Myocyte (in vitro differentiated cells): ENCODE results near the gene OR7A10. TPM values are rescaled to one million over a fixed set of nuclear protein-coding genes. Genes with fewer than 3 reads are reported as not detected.

ENCODE experiments used
- DNase-seq: peaks from one replicate; pipeline ENCODE4 v3.0.0-alpha.2; 2012; ENCODE audit warnings: low read depth
- polyA plus RNA-seq: library from polyadenylated mRNA; unstranded; fragments of >200 nt; gene quantifications from one replicate; pipeline ENCODE4 v1.2.1, GENCODE V29; 2012; ENCODE audit warnings: missing spikeins
- total RNA-seq: library from RNA; depleted of rRNA; stranded (reverse); fragments of >200 nt; gene quantifications from 2 replicates; pipeline ENCODE4 v1.2.3, GENCODE V29; 2014

Gene OR7A10
- not detected in 2 replicates for total RNA-seq
- polyA plus RNA-seq, result not detected

DNA sequence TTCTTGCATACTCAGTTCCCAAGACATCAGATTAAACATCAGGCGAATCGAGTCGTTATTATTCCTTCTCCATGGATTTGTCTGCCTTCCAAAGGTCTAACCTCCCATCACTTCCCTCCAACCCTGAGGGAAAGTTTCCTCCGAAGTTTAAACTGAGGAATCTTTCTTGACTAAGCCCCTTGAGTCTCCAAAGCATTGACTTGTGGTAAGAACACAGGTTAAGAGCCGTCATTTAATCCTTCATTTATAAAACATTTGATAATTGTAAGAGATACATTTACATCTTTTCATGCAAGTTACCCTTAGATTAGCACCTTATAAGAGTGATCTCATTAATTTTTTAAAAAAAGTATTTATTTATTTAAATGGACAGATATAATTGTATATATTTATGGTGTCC is at the start of gene OR7A10:
OR7A10 (minus strand) TSS at position 101 of the 400 bp plus-strand sequence. CDS start 7,045 bp downstream, outside the sequence.
- DNase-seq, result no peak

DNA sequence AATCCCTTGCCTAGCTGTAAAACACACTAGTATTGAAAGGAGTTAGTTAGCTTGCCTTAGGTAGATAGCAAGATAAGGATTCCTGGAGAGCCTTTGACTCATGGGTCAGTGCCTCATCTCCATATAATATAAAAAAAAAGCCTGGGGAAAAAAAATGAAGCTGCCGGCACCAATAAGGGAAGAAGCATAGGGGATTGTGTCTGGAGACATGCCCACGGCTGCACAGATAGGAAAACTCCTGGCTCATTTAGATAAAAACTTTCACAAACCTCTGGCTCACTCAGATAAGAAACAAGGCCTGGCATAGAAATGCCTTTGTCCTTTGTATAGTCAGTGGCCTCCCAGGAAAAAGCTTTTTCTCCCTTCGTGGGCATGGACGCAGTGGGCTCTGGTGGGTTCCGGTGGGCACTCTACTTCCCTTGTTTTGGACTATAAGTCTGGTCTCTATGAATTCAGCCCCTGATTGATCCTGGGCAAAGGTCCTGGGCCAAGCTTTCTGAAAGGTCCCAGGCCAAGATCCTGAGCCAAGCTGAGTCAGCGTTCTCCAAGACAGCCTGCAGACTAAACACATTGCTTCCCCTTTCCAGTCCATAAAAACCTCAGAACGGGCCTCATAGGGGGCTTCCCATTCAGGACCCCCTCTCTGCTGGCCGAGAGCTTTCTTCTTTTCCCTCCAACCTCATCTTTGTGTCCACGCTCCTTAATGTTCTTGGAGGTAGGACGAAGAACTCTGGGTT is 42.1 kb upstream of the OR7A10 start:
- no peak for DNase-seq

DNA sequence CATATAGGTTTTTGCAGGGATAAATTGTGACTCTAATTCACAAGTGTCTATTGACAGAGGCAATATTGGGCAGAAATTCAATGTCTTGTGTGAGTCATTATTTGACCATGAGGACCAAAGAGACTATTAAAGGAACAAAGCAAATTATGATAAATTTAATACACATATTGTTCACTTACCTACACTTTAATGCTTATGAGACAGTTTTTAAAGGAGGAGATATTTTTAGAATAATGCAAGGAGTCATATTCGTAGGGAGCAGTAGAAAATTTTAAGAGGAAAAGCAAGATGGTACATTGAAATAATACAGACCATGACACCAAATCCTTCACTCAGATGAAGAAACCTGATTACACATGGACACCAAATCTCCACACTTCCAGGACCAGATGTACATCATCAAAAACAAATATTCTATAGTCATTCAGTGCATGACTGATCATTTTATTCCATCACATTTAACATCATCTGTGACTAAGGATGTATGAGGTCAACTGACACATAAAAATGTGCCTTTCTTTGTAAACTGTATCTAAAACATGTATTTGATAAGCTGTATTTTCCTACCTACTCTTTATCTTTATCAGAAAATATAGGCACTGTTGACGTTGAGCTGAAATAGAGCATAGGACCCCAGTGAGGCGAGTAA is 41.4 kb upstream of the OR7A10 start:
- no peak for DNase-seq

DNA sequence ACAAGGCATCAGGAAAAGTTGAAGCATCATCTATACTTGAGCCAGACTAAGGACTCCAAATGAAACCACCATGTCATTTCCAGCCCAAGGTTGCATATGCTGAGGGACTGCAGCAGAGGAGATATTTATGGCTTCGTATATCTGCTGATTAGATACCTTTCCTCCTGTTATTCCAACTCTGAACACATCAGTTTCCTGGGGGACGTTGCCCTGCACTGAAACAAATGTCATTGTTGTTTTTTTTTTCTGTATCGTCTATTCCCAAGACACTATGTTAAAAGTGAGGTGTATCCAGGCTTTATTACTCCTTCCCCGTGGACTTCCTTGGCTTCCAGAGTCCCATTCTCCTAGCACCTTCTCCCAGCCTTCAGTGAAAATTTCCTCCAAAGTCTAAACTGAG is 37.3 kb upstream of the OR7A10 start, which contains the start of gene OR7A17:
OR7A17 (minus strand) TSS at position 101 of the 400 bp plus-strand sequence. CDS start 4,777 bp downstream, outside the sequence.
- DNase-seq, result no peak

DNA sequence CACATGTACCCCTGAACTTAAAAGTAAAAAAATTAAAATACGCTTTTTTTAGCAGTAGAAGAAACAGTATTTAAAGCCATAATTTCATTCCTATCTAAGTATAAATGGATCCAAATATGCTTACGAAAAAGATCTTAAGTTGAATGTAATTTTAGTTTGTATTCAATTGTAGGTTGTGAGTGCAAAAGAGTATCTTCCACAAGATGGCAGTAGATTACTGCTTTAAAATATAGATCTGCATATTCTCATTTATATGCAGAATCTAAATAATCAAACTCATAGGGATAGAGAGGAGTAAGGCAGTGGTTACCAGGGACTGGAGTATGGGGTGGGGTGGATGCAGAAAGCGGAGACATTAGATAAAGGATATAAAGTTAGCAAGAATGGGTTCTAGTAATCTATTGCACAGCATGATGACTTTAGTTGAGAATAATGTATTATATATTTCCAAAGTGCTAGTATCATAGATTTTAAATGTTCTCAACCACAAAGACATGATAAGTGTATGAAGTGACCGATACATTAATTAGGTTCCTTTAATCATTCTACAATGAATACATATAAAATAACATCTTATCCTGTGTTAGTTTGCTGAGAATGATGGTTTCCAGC is 23.0 kb upstream of the OR7A10 start:
- DNase-seq, result peak; percentile 8

DNA sequence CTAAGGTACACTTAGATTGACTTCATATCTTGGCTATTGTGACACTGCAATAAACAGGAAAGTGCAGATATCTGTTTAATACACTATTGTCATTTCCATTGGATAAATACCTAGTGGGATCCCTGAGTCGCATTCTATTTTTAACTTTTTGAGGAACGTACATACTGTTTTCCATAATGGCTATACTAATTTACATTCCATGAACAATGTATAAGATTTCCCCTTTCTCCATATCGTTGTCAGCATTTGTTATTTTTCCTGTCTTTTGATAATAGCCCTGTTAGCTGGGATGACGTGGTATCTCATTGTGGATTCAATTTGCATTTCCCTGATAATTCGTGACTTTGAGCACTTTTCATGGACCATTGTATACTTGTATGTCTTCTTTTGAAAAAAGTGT is 19.8 kb upstream of the OR7A10 start:
- no peak for DNase-seq

DNA sequence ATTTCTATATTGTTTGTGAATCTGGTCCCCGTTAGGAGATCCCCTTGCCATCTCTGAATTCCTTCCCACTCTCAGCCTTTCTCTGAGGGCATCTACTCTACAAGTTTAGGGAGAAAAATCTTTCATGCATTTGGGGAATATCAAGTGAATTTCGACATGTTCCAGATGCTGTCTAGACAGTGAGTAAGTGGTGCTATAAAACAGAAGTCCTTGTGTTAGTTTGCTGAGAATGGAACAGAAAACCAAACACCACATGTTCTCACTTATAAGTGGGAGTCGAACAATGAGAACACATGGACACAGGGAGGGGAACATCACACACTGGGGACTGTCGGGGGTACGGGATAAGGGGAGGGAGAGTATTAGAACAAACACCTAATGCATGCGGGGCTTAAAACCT is 5.1 kb downstream of the OR7A10 start:
- DNase-seq, result no peak

DNA sequence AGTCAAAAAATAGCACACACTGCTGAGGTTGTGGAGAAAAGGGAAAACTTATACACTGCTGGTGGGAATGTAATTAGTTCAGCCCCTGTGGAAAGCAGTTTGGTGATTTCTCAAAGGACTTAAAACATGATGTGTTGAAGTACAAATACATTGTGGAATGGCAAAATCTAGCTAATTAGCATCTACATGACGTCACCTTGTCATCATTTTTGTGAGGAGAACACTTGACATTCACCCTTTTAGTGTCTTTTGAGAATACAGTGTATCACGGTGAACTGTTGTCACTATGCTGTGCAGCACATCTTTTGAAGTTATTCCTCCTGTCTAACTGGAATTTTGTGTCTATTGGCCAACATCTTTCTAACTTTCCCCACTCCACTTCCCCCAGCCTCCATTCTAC is 5.6 kb downstream of the OR7A10 start:
- no peak for DNase-seq

DNA sequence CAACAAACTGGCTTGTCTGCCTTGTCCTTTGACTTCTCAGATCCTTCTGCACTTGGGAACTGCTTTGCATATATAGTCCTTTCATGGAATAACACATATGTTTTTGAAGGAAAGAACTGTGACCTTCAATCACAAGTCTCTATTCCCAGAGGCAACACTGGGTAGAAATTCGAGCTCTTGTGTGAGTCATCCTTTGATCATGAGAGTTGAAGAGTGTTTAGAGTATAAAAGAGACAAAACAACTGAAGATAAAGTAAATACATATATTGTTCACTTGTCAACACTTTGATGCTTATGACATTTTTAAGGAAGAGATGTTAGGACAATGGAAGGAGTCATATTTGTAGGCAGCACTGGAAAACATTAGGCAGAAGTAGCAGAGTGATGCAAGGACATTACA is 8.5 kb downstream of the OR7A10 start:
- peak; percentile 20 for DNase-seq

DNA sequence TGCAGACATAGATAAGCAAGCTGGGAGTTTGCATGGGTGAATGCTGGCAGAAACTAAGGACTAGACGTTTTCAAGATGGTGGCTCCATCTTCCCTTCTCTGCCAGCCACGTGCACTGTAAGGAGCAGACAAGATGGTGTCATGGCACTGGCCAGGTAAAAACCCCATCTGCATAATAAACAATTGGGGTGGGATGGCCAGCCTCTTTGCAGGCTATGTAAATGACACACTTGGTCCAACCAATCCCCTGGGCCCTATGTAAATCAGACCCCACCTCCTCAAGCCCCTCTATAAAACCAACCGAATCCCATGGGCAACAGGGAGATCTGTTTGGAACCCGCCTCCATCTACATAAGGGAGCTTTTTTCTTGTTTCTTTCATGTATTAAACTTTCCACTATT is 11.3 kb downstream of the OR7A10 start:
- DNase-seq, result no peak

DNA sequence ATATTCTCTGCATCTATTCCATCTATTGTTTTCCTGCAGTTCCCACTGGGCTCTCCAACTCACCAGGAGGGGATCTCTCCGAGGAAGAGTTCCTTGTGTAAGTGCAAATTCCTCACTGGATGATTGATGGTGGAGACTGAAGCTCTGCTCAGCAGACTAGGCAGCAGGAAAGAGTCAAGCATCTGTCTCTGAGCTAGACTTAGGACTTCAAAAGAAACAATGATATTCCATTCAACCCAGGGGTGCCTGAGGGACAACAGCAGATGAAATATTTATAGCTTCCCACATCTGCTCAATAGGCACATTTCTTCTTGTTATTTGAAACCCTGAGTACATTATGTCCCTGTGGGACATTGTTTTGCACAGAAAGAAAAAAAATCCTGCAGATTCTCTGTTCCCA is 13.7 kb downstream of the OR7A10 start, which contains the start of the genes OR7A5 and OR7C1:
OR7A5 (minus strand) TSS at position 175 of the 400 bp plus-strand sequence. CDS start 6,944 bp downstream, outside the sequence.
OR7C1 (minus strand) TSS at position 175 of the 400 bp plus-strand sequence. CDS start 35,049 bp downstream, outside the sequence.
- peak; percentile 48 for DNase-seq

DNA sequence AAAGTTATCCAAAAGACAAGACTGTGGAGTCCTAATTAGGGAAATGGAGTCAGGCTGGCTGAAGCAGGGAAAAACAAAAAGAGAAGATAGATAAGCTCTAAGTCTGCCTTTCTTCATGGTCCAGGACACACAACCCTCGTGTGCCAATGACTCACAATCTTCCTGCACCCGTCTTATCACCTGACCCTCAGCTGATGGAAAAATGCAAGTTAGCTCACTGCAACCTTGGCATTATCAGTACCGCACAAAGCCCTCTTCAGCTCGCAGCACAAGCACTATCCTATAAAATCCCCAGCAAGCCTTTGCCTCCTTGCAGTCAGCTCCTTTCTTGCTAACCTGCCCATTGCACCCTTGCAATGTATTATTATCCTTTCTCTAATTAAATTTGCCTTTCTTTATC is 18.0 kb downstream of the OR7A10 start:
- no peak for DNase-seq

DNA sequence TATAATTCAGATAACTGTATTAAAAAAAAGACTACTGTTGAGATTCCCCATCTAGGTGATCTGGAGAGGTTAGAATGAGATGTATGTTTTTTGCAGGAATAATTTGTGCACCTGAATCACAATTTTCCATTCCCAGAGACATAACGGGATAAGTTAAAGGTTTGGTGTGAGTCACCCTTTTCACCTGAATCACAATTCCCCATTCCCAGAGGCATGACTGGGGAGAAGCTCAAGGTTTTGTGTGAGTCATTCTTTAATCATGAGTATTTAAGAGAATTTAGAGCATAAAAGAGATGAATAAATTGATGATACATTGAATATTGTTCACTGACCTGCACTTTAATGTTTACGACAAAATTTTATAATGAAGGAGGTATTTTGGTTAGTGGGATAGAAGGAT is 22.7 kb downstream of the OR7A10 start:
- DNase-seq, result no peak

DNA sequence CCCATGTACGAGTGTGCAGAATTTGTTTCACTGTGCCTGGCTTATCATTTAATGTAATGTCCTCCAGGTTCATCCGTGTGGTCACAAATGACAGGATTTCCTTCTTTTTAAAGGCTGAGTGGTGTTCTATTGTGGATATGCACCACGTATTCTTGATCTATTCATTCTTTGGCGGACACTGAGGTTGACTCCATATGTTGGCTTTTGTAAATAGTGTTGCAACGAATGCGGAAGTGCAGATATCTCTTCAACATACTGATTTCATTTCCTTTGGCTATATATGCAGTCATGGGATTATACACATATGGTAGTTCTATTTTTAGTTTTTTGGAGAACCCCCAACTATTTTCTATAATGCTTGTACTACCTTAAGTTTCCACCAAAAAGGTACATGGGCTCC is 26.8 kb downstream of the OR7A10 start:
- no peak for DNase-seq

DNA sequence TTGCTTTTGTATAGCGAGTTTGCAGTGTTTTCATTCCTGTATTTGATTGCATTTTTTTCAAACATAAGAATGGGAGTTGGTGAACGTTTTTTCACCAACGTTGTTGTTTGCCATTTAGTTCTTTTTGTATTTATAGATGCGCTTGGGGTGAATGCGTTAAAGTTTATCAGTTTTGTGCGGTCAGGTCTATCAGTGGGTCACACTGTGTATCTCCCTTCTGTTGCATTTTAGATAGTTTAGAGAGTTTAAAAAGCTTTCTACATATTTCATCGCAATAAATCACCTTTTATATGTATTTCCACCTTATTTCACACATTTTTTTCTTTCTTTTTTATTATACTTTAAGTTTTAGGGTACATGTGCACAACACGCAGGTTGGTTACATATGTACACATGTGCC is 30.1 kb downstream of the OR7A10 start:
- DNase-seq, result no peak

DNA sequence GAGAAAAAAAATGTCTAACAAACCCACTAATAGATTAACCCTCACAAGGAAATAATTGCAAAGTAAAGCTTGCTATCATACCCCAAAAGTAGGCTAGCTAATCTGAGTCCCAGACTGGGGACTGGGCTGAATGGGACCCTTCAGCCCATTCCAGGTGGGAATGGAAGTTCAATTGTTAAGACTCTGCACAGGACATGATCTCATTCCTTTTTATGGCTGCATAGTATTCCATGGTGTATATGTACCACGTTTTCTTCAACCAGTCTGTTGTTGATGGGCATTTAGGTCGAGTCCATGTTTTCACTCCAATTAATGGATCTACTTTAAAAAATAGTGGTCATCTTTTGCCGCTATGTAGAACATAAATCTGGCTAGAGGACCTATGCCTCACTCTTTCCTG is 31.7 kb downstream of the OR7A10 start:
- DNase-seq, result no peak

DNA sequence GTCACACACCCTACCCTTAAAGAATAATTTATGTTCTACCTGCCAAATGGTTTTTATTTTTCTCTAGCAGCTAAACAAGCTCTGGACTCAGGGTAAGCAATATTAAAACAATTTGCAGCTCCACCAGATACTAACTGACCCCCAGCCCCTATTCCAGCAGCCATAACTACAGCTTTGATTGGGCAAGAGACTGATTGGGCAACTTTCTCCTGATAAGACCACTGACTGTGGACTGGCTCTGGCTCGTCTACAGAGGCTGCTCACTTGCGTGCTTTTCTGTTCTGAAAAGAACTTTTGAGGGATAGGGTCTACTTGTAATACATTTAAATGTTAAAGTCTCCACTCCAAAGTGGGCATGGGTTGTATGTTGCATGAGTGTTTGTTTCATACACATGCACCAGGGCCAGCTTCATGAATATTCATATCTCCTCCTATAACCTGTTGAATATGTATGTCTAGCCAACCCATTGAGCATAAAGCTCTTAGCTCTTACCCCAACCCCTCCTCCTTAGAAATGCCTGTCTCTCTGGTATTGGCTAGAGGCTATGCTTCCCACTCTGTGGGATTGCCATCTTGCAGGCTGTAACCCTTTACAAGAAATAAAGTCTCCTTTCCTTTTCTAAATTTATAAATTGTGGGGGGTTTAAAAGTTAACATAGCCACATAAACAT is 33.6 kb downstream of the OR7A10 start:
- no peak for DNase-seq

DNA sequence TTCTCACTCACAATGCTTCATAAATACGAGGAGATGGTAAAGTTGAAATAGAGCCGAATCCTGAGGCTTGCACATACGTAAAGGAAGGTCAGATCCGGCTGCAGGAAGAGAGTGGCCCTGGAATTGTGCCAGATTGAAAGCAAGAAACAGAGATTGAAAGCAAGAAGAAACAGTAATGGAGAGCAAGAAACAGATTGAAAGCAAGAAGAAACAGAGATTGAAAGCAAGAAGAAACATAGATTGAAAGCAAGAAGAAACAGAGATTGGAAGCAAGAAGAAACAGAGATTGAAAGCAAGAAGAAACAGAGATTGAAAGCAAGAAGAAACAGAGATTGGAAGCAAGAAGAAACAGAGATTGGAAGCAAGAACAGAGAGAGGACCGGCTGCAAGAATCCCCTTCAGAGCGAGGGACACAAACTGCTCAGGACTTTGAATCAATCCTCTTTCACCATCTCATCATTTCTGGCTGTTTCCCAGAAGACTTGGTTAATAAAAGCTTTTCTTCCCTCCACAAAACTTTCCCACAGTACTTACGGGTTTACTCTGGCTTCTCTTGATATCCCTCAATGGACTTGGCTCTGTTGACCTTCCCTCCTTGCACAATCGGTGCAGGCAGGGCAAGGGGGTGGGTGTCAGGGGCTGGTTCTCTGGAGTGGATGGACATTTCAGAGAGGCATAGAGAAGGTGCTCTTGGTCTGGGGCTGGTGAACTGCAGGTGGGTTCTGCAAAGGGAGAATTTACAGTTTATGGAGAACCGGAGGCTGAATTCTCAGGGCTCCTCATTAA is 39.3 kb downstream of the OR7A10 start:
- DNase-seq, result no peak

DNA sequence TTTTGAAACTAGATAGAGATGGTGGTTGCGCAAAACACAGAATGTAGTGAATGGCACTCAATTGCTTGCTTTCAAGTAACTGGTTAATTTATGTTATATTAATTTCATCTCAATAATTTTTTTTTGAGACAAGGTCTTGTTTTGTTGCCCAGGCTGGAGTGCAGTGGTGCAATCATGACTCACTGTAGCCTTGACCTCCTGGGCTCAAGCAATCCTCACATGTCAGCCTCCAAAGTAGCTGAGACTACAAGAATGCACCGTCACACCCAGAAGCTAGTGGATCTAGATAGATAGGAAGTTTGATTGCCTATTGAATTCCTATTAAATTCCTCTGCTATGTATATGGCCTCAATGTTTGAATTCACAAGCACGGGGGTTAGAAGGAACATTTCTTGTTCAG is 44.0 kb downstream of the OR7A10 start:
- DNase-seq, result no peak

DNA sequence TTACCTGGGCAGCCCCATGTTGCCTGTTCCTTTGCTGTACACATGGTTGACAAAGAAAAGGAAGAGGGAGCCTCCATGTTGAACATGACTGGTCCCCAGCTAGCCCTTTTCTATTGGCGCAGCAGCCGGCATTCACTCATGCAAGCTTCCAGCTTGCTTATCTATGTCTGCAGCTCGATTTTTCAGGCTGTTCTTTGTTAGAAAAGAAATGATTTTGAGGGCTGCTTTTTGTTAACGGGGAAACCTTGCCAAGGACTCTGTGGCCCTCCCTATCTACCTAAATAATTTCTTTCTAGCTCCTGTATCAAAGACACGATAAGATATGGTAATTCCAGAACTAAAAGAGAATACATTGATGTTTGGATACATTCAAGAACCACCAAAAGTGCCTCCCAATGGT is 50.0 kb downstream of the OR7A10 start:
- no peak for DNase-seq

DNA sequence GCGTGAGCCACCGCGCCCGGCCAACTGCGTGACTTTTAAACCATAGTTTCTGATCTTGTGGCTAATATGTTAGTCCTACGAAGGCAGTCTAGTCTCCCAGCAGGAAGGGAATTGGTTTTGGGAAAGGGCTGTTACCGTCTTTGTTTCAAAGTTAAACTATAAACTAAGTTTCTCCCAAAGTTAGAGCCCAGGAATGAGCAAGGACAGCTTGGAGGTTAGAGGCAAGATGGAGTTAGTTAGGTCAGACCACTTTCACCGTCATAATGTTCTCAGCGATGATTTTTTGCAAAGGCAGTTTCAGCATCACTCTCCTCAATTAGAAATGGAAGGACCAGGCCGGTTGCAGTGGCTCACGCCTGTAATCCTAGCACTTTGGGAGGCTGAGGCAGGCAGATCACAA is 52.7 kb downstream of the OR7A10 start:
- DNase-seq, result no peak
